ENCODE measurements around the gene ENTPD7.

Gene ENTPD7

GRCh38 chr10:99748823-99749451, 89.6 kb downstream of the ENTPD7 start:
- DNase-seq (ENCODE audit: low read depth) = no peak

GRCh38 chr10:99750641-99751040, 91.3 kb downstream of the ENTPD7 start:
- DNase-seq (ENCODE audit: low read depth) = no peak

GRCh38 chr10:99754670-99755069, 95.4 kb downstream of the ENTPD7 start:
- DNase-seq (ENCODE audit: low read depth) = peak; percentile 82
